ENCODE measurements around the gene RACGAP1. TPM values are rescaled to one million over a fixed set of nuclear protein-coding genes. Genes with fewer than 3 reads are reported as not detected.
A peak's percentile ranks its signal among the peaks of the same experiment; 100 is the strongest.

RACGAP1 gene
- total and polyA plus RNA-seq, 3 donors from 2014 or later = 48.1 to 118 (median 60.6) TPM

GRCh38 chr12:50070314-50071060 lies 45.2 kb upstream of the RACGAP1 start:
- intact Hi-C loops (cut with DNase I; ENCODE audit: low total_unique reads) = no loop called here
- no peaks in the 10 kb centered on the region for H3K36me3 ChIP-seq (ENCODE audit: low read depth, missing control alignments)
- no peak overlapping the region for H3K4me3 ChIP-seq
- peaks cover 4% of the 10 kb centered on the region for H3K4me1 ChIP-seq
- DNase-seq = peak; percentile 84
- H3K9me3 ChIP-seq = no peaks in the 10 kb centered on the region
- no peak overlapping the region for H3K27ac ChIP-seq
- TF ChIP-seq, protein P1, sequence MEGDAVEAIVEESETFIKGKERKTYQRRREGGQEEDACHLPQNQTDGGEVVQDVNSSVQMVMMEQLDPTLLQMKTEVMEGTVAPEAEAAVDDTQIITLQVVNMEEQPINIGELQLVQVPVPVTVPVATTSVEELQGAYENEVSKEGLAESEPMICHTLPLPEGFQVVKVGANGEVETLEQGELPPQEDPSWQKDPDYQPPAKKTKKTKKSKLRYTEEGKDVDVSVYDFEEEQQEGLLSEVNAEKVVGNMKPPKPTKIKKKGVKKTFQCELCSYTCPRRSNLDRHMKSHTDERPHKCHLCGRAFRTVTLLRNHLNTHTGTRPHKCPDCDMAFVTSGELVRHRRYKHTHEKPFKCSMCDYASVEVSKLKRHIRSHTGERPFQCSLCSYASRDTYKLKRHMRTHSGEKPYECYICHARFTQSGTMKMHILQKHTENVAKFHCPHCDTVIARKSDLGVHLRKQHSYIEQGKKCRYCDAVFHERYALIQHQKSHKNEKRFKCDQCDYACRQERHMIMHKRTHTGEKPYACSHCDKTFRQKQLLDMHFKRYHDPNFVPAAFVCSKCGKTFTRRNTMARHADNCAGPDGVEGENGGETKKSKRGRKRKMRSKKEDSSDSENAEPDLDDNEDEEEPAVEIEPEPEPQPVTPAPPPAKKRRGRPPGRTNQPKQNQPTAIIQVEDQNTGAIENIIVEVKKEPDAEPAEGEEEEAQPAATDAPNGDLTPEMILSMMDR (IDR thresholded peaks at IDR 0.05) = peak; percentile 77 to 91 (median 88)
- no peak for TF ChIP-seq POLR2A (IDR thresholded peaks at IDR 0.05)
- 57 to 67% methylated on average over 8 to 9 of the region's 9 CpGs for WGBS, 2 donors
- no peaks in the 10 kb centered on the region for H3K27me3 ChIP-seq

- H3K9me3 ChIP-seq = no peaks in the 10 kb centered on the region
- no peaks in the 10 kb centered on the region for H3K36me3 ChIP-seq (ENCODE audit: low read depth, missing control alignments)
- no peaks in the 10 kb centered on the region for H3K4me1 ChIP-seq
- H3K27me3 ChIP-seq = no peaks in the 10 kb centered on the region
- no peak for DNase-seq
- intact Hi-C loops (cut with DNase I; ENCODE audit: low total_unique reads) = loop anchor here (10.0 kb wide), 1 partner anchor 205 kb away; no protein-coding TSS in a partner anchor
- H3K4me3 ChIP-seq = no peak overlapping the region
- H3K27ac ChIP-seq = no peak overlapping the region
- TF ChIP-seq, protein P1 (IDR thresholded peaks at IDR 0.05) = no peak
- TF ChIP-seq POLR2A (IDR thresholded peaks at IDR 0.05) = no peak
- WGBS, 2 donors = 88 to 100% methylated on average over 3 of the region's 3 CpGs
These were observed 44.2 kb upstream of the RACGAP1 start for GRCh38 chr12:50069539-50069938.

- TF ChIP-seq, protein P1 (IDR thresholded peaks at IDR 0.05) = no peak
- TF ChIP-seq POLR2A (IDR thresholded peaks at IDR 0.05) = no peak
- WGBS, 2 donors = 95 to 97% methylated on average over 5 of the region's 5 CpGs
- Histone ChIP-seq H3K4me3 (no peak overlapping the region), H3K36me3 (ENCODE audit: low read depth, missing control alignments) (no peaks in the 10 kb centered on the region), H3K27ac (no peak overlapping the region), H3K4me1 (no peaks in the 10 kb centered on the region), H3K27me3 (no peaks in the 10 kb centered on the region), H3K9me3 (no peaks in the 10 kb centered on the region)
- intact Hi-C loops (cut with DNase I; ENCODE audit: low total_unique reads) = loop anchor here (10.0 kb wide), 1 partner anchor 204 kb away; no protein-coding TSS in a partner anchor
- DNase-seq = no peak
These were observed 43.8 kb upstream of the RACGAP1 start for GRCh38 chr12:50069069-50069468.

DNA sequence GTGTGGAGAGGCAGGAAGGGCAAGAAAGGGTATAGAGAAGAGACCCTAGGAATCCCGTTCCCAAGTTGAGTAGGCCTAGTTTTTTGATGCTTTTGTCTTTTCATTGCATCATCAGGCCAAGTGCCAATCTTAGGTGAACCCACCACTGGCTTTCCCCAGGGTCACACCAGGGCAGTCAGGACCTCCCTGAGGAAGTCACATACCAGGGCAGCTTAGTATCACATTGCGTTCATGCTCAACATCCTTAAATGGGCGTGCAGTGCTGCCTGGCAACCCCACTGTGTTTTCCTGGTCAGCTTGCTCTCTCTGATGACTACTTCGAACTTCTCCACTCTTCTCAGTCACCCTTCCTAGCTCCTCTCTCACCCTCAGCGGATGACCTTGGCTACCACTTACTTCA lies 41.1 kb upstream of the RACGAP1 start:
- intact Hi-C loops (cut with DNase I; ENCODE audit: low total_unique reads) = loop anchor here (10.0 kb wide), 1 partner anchor 202 kb away; no protein-coding TSS in a partner anchor
- H3K4me1 ChIP-seq = no peaks in the 10 kb centered on the region
- TF ChIP-seq POLR2A (IDR thresholded peaks at IDR 0.05) = no peak
- TF ChIP-seq, protein P1 (IDR thresholded peaks at IDR 0.05) = no peak
- H3K36me3 ChIP-seq (ENCODE audit: low read depth, missing control alignments) = no peaks in the 10 kb centered on the region
- no peaks in the 10 kb centered on the region for H3K9me3 ChIP-seq
- 68 to 71% methylated on average over 5 of the region's 5 CpGs for WGBS, 2 donors
- no peaks in the 10 kb centered on the region for H3K27me3 ChIP-seq
- no peak overlapping the region for H3K27ac ChIP-seq
- no peak for DNase-seq
- H3K4me3 ChIP-seq = no peak overlapping the region

All from testis (tissue), 3 donors.